Glomerular visceral epithelial cell (primary cell): ENCODE data around the gene PWWP2A.
"Not testable (repeated sequence)": the region's sequence is repeated elsewhere in the genome, so short reads cannot be mapped to it uniquely, and the experiment has no call there.

Source experiments
- DNase-seq: peaks from one replicate; pipeline ENCODE4 v3.0.0-alpha.2; 2016; ENCODE audit errors: extremely low spot score

The PWWP2A gene, protein sequence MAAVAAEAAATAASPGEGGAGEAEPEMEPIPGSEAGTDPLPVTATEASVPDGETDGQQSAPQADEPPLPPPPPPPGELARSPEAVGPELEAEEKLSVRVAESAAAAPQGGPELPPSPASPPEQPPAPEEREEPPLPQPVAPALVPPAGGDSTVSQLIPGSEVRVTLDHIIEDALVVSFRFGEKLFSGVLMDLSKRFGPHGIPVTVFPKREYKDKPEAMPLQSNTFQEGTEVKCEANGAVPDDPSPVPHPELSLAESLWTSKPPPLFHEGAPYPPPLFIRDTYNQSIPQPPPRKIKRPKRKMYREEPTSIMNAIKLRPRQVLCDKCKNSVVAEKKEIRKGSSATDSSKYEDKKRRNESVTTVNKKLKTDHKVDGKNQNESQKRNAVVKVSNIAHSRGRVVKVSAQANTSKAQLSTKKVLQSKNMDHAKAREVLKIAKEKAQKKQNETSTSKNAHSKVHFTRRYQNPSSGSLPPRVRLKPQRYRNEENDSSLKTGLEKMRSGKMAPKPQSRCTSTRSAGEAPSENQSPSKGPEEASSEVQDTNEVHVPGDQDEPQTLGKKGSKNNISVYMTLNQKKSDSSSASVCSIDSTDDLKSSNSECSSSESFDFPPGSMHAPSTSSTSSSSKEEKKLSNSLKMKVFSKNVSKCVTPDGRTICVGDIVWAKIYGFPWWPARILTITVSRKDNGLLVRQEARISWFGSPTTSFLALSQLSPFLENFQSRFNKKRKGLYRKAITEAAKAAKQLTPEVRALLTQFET

DNA sequence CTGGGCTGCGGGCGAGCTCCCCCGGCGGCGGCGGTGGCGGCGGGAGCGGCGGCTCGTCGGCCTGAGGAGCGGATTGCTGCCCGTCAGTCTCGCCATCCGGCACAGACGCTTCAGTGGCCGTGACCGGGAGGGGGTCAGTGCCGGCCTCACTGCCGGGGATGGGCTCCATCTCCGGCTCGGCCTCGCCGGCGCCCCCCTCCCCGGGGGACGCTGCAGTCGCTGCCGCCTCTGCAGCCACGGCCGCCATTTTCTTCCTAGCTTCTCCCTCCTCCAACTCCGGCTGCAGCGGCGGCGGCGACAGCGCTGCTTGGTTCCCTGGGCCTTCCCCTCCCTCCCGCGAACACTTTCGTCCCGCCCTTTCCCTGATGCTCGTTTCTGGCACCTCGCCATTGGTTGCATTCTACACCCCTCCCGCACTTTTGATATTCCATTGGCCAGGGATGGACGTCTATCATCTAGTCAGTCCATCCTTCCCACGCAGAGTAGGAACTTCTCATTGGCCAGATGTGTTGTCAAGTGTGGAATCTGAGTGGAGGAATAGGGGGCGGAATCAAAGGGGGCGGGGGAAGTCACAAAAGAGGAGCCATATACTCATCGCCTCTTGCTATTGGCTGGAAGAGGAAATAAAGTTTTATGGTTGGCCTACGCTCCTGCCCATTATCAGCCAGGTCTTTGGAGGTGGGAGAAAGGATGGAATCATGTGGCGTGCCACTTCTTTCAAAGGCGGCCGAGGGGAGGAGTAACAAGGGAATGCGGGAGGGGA lies at the start of gene PWWP2A:
Gene PWWP2A, minus strand, starts transcription at position 309 of the 763 bp plus-strand sequence. Its CDS starts 62 bp downstream, at position 247.
- peak; percentile 100 for DNase-seq

DNA sequence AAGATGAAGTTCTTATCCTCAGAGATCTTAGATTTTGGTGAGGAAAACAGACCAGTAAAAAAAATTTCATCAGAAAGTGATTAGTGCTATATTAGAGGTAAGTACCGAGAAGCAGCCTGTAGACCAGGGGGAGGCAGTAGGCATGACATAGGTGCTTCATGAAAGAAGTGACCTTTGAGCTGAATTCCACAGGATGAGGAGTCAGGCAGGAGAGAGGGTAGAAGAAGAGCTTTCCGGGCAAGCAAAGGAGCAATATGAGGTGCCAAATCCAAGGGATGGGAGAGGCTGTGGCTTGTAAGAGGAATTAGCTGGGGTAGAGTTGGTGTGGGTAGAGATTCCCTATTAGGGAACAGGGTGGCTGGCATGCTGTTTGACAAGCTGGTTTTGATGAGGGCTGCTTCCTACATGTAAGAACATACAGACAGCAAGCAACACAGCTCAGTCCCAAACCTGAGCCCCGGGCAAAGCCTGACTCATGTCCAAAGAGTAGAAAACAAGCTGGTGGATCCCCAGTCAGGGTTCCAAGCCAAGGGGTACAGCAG lies 48.4 kb upstream of the PWWP2A start:
- no peak for DNase-seq

DNA sequence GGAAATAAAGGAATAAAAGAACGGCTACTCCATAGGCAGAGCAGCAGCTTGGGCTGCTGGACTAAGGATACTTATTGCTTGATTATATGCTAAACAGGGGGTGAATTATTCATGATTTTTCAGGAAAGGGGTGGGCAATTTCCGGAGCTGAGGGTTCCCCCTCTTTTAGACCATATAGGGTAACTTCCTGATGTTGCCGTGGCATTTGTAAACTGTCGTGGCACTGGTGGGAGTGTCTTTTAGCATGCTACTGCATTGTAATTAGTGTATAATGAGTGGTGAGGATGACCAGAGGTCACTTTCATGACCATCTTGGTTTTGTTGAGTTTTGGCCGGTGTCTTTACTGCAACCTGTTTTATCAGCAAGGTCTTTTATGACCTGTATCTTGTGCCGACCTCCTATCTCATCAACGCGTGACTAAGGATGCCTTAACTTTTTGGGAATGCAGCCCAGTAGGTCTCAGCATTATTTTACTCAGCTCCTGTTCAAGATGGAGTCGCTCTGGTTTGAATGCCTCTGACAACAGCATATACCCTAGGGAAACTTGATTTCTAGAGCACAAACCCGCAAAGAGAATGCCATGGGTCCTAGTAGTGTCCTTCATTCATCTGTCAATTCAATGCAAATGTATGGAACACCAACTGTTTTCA lies 47.8 kb upstream of the PWWP2A start:
- no peak for DNase-seq

DNA sequence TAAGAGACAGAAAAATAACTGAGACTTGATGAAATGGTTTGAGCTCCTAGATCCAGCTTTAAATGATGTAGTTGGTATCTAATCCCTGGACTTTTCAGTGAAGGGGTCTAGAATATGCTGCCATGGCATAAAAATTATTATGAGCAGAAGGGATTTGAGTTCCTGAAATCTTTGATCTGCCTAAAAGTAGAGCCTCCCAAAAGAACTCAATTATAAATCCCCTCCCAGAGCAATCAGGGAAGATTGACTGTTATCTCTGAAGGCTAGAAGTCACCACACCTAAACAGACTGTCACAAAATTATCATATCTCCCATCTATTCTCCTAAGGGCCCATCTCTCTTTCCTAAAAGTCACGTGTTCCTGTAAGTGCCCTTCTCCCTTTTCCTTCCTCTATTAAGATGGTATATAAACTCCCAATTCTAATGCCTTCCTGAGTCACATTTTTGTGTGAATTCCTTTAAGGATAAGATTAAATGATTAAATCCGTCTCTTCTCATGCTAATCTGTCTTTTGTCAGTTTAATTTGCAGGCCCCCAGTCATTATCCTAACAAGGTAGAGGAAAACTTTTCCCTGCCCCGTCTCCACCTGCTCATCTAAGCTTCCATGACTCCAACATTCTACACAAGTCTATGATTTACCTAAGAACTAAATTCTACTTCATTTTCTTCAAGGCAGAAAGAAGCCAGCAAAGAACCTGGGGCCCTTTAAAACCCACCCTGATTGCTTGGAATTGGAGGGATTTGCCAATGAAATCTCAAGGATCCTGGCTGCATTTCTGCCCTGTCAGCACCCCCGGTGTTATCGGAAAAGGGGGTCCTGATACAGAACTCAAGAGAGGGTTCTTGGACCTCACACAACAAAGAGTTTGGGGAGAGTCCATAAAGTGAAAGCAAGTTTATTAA lies 47.1 kb upstream of the PWWP2A start:
- no peak for DNase-seq

DNA sequence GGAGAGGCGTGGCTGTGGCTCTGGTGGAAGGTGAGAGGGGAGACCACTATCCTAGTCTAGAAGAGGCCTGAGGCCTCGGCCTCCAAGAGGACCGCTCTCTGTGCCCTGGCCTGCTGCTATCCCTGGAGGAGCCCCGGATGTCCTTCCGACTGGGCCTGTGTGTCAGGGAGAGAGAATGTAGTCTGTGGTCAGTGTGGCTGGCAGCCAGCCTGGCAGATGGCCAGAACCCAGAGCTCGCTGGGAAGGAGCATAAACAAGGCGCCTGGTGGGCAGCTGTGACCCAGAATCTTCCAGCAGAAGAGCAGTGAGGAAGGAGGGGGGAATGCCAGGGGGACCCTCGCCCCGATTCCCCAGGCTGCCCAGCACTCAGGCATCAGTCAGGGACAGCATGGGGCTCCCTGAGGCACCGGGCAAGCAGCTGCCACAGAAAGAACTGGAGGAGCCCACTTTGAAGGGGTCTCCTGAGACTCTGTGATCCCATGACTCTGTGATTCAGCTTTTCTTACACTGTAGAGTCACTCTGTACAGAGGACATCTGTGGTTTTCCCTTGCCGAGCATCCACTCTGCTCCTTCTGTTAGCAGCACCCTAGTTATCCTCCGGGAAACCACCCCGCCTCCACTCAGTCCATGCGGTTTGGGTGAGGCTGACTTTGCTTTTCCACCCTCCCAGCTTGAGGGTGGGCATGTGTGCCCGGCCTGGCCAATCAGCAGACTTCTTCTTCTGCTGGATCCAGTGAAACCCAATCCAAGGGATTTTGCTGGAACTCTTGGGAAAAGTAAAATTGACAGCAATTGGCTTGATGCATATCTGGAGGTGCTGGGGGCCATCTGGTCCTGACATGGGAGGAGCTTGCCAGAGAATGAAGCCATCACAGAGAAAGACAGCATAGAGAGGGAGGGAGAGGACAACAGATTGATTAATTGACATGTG lies 46.2 kb upstream of the PWWP2A start:
- DNase-seq = peak; percentile 100

DNA sequence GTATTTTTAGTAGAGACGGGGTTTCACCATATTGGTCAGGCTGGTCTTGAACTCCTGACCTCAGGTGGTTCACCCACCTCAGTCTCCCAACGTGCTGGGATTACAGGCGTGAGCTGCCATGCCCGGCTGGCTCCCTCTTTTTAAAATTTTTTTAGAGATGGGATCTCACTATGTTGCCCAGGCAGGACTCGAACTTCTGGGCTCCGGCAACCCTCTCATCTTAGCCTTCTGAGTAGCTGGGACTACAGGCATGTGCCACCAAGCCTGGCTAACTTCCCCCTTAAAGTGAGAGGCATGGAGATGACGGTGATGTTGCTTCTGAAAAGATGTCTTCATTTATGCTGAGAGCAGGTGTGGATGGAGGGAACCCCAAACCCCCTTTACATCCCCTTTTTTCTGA lies 43.7 kb upstream of the PWWP2A start:
- no peak for DNase-seq

DNA sequence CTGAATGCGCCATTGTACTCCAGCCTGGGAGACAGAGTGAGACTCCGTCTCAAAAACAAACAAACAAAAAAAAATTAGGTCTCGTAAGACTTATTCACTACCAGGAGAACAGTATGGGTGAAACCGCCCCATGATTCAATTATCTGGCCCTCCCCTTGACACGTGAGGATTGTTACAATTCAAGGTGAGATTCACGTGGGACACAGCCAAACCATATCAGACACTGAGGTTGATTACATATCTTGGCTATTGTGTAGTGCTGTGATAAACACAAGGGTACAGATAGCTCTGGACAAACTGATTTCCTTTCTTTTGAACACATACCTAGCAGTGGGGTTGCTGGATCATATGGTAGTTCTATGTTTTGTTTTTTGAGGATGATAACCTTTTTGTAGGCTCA lies 42.4 kb upstream of the PWWP2A start:
- DNase-seq = no peak

DNA sequence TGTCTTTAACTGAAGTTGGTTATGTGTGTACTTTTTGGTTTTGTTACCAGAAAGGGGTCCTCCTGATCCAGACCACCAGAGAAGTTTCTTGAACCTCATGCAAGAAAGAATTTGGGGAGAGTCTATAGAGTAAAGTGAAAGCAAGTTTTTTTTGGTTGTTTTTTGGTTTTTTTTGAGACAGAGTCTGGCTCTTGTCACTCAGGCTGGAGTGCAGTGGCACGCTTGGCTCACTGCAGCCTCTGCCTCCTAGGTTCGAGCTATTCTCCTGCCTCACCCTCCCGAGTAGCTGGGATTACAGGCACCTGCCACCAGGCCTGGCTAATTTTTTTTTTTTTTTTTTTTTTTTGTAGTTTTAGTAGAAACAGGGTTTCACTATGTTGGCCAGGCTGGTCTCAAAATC lies 41.6 kb upstream of the PWWP2A start:
- not testable (repeated sequence) for DNase-seq

DNA sequence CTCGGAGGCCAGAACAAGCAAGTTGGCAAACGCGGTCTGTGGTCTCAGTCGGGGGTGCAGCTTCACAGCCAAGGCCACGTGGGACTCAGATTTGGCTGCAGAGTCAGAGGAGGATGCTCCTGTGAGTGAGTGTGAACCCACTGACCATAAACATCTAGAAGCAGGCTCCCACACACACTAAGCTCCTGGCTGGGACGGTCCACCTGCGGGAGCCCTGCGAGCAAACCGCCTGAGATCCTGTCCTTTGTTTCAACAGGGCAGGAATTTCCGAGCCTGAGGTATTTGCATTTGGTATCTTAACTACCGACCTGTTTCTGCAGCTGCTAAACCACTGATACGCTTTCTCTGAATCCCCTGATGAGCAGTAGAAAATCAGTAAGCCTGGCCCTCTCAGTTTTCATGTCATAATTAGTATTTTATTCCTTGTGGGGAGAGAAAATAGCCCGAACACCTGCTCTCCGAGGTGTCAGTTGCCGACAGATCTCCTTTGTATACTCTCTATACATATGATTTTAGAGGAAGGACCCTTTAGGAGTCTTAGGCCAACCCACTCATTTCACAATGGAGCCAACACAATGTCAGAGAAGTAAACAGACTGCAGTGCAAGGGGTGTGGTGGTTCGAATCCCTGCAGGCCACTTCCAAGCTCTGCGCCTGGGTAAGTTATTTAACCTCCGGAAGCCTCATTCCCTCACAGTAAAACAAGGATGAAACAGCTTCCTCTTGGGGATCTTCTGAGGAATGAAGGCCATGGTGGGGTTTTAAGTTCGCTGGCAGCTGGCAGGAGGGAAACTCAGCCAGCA lies 40.9 kb upstream of the PWWP2A start:
- DNase-seq = no peak

DNA sequence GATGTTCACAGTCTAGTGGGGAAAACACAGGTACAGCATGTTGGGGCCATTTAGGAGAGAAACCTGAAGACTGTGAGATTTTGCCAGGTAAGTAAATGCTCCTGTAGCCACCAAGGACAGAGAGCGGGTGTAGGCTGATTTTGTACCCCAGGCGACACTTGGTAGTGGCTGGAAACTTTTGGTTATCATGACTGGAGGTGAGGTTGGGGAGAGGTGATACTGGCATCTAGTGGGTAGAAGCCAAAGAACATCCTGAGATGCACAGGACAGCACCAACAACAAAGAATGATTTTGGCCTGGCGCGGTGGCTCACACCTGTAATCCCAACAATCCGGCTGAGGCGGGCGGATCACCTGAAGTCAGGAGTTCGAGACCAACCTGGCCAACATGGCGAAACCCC lies 38.8 kb upstream of the PWWP2A start:
- no peak for DNase-seq

DNA sequence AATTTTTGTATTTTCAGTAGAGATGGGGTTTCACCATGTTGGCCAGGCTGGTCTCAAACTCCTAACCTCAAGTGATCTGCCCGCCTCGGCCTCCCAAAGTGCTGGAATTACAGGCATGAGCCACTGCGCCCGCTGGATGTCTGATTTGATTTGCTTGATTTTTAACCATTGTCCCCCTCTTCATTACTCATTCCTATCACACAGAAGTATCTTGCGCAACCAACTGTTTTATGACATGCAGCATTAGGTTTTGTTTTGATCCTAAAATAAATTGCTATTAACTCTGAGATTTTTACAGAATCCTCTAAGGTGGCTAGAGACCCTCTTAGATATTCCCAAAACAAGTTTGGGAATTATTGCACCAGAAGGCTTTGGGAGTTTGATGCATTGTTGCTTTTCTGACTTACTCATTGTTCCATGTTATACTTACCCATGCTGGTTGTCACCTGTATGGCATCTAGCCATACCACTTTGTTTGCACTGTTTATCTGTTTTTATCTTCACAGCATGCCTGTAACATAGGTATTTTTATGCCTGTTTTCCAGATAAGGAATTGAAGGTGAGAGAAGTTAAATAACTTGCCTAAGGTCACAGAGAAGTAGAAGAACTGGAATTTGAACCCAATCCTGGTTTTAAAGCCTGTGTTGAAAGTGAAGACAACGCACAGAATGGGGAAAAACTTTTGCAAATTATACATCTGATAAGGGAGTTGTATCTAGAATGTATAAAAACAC lies 35.9 kb upstream of the PWWP2A start:
- no peak for DNase-seq

DNA sequence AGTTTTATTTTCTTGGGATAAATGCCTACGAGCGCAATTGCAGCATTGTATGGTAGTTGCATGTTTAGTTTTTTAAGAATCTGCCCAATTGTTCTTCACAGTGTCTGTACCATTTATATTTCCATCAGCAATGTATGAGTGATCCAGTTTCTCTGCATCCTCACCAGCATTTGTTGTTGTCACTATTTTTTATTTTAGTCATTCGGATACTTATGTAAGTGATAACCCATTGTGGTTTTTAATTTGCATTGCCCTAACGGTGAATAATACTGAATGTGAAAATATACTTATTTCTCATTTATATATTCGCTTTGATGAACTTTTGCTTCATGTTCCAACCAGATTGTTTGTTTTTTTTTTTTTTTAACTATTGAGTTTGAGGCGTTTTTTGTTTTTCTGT lies 33.7 kb upstream of the PWWP2A start:
- DNase-seq = no peak

DNA sequence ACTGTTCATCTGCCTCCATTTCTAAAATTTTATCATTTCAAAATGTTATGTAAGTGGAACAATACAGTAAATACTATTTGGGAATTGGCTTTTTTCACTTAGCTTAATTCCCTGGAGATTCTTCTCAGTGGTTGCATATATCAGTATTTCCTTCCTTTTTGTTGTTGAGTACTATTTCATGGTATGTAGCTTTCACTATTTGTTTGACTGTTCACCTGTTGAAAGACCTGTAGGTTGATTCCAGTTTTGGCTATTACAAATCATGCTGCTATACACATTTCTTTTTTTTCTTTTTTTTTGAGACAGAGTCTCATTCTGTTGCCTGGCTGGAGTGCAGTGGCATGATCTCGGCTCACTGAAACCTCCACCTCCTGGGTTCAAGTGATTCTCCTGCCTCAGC lies 33.0 kb upstream of the PWWP2A start:
- DNase-seq = no peak

DNA sequence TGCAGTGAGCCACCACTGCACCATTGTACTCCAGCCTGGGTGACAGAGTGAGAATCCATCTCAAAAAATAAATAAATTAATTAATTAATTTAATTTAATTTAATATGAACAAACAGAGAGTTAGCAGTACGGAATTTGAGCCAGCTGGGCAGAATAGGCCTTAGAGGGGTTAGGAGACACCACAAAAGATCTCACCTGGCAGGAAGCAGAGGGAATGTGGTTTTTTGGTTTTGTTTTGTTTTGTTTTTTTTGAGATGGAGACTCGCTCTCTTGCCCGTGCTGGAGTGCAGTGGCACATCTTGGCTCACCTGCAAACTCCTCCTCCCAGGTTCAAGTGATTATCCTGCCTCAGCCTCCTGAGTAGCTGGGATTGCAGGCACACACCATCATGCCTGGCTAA lies 31.8 kb upstream of the PWWP2A start:
- no peak for DNase-seq

DNA sequence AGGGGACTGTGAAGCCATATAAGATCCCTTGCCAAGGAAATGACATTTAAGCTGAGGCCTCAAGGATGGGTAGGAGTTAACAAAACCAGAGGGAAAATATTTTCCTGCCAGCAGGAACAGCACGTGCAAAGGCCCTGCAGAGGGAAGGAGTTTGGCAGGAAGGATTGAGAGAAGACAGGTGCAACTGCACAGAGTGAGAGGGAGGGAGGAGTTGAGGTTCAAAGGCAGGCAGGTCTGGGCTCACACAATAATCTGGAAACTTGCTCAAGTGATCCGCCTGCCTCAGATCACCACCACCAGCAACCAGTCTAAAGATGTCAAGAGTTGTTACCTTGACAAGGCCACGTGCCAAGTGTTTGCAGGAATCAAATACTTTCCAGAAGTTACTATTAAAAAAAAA lies 31.1 kb upstream of the PWWP2A start:
- DNase-seq = no peak

DNA sequence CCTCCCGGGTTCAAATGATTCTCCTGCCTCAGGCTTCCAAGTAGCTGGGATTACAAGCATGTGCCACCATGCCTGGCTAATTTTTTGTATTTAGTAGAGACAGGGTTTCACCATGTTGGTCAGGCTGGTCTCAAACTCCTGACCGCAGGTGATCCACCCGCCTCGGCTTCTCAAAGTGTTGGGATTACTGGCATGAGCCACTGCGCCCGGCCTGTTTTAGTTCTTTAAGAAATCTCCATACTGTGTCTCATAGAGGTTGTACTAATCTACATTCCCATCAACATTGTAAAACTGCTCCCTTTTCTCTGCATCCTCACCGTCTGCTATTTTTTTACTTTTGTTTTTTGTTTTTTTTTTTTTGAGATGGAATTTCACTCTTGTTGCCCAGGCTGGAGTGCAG lies 25.2 kb upstream of the PWWP2A start:
- DNase-seq = not testable (repeated sequence)

DNA sequence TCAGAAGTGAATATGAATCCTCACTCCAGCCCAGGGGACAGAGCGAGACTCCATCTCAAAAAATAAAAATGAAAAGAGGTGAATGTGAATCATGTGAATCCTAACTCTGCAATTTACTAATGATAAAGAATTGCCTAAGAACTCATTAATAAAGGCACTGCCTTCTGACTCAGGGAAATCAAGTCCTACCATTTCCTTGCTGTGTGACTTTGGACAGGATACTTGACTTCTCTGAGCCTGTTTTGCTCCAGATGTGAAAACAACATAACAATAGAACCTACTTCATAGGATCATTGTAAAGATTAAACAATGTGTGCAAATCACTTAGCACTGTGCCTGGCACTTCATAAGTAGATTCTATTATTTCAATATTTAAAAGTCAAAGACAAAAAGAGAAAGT lies 15.1 kb upstream of the PWWP2A start:
- DNase-seq = no peak

DNA sequence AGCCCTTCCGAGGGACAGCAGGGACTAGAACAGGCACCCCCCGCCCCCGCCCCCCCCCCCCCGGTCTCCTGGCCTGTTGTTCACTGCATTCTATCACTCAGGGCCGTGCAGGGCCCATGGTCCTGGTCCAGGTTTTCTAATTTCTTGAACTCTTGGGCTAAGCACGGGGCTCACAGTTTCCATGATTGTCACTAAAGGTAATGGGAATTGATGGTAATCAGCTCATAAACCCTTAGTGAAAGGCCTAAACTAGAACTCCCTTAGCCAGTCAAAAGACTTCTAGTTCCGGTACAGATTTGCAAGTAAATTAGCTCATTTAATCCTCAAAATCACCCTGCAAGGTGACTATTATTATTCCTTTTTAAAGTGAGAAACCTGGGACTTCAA lies 14.7 kb upstream of the PWWP2A start:
- no peak for DNase-seq
